ENCODE measurements around the gene ADAMTS2.

The ADAMTS2 gene

DNA sequence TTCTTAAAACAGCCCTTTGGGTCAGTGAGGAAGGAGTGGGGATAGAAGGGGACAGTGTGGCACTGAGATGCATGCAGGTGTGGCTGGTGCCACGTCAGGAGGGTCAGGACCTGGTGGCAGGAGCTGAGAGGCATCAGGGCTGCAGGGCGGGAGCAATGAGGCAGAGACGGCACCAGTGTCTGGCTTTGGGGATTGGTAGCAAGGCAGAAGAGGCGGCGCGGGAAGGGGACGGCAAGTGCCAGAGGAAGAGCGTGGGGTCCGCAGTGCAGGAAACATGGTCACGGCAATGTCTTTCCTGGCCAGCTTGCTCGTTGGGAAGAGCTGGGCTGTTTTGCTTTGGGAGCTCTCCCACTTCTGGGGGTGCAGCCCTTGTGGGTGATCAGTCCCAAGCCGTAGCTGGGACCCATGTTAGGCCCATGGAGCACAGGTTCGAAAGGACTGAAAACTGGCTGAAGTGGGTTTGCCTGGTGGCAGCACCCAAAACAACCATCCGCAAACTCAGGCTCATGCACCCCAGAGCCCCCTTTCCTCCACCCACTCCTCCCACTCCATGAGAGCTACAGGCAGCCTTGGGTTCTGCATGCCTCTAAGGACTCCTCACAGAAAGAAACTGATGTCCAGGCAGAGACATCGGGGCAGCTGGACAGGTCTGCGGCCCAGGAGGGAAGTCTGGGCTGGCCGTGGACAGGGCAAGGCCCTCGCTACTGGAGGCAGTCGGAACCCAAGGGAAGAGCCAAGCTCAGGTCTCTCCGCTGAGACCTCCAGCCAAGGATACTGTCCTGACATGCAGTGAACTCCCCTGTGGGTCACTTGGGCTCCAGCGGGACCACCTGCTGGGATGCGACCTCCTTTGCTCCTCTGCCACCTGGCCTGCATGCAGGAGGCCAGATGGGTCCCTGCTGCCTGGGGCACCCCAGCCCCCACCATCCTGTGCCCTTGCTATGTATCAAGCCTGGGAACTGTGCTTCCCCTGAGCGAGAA is 180.6 kb downstream of the ADAMTS2 start:
- DNase-seq (ENCODE audit: low read depth in 1 of 2, low spot score in 1 of 2): no peak

GRCh38 chr5:179163236-179164155 is 181.8 kb downstream of the ADAMTS2 start:
- no peak for DNase-seq (ENCODE audit: low read depth in 1 of 2, low spot score in 1 of 2)

DNA sequence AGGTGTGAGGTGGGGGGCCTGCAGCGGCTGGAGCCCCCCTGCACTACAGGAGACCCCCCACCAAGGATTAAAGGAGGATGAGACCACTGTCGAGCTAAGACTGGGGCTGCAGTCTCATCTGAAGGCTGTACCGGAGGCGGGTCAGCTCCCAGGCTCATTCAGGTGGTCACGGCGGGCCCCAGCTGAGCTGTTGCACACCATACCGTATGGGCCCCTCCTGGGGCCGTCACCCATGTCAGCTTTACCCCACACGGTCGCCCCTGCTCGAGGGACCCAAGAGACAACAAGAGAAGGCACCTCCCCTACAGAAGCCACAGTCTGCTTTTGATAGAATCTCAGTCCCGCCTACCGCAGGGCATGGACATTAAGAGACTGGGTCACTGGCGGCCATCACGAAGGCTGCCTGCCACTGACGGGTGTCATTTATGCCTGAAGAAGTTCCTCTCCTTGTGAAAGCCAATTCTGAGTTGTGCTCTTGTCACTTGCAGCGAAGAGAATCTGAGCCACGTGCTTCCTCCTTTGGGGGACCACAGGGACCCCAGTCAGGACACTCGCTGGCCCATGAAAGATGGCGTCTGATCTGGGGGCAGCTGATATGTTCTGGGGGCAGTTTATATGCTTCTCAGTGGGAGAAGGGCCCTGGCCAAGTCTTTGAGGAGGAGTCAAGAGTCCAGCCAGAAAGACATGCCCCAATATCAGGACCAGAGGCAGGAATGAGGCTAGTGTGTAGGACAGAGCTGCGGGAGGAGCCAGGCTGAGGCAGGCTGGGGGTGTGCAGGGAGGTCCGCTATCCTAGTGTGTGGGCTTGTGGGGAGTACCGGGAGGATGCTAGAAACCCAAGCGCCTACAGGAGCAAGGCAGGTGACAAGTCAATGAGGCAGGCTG is 182.7 kb downstream of the ADAMTS2 start:
- DNase-seq (ENCODE audit: low read depth in 1 of 2, low spot score in 1 of 2): no peak

DNA sequence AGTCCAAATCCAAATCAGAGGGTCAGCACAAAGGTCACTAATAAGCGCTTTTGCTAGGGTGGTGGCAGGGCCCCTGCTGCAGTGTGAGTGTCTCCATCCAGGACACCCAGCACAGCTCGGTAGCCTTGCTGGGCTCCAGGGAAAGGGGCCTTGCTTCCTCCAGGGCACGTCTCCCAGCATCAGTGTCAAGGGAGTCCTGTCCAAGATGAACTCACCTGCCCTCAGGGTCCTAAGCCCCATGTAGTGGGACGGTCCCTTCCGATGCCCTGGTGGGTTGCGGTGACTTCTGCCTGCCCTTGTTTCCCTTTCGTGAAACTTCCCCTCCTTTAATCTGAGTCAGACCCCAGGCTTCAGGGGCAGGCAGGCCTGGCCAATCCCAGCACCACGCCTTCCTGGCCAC is 183.4 kb downstream of the ADAMTS2 start:
- no peak for DNase-seq (ENCODE audit: low read depth in 1 of 2, low spot score in 1 of 2)

DNA sequence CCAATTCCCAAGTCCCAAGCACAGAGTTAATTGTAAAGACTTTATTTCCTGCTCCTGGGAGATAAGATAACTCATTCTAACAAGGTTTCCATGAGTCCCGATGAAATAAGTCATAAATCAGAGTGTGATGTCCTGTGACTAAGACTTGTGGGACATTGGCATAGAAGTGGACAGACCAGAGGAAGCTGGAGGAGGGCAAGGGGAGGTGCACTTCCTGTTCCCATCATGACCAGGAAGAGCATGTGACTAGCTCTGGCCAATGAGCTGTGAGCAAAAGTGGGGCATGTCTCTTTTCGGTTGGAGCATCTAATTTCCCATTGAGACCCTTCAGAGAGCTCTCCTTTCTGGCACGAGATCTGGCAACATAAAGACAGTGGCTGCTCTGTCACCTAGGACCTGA is 184.7 kb downstream of the ADAMTS2 start:
- DNase-seq (ENCODE audit: low read depth in 1 of 2, low spot score in 1 of 2): no peak

DNA sequence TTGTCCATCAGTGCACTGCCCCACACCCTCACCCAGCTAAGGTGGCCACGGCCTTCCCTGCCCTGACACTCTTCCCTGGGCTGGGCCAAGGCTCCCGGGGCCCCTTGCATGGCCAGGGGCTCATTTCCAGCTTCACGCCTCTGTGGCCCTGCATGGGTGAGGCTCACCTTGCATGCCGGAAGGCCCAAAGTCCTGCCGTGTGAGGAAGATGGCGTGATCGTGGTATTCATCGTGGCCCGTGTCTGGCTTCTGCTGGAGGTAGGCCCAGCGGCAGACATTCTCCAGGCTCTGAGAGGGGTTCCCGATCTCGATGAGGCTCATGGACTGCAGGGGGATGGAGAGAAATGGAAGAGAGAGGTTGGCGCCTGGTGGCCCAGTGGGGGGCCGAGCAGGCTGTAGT is 186.7 kb downstream of the ADAMTS2 start:
- no peak for DNase-seq (ENCODE audit: low read depth in 1 of 2, low spot score in 1 of 2)

GRCh38 chr5:179154991-179155955 is 190.0 kb downstream of the ADAMTS2 start:
- DNase-seq (ENCODE audit: low read depth in 1 of 2, low spot score in 1 of 2): no peak

DNA sequence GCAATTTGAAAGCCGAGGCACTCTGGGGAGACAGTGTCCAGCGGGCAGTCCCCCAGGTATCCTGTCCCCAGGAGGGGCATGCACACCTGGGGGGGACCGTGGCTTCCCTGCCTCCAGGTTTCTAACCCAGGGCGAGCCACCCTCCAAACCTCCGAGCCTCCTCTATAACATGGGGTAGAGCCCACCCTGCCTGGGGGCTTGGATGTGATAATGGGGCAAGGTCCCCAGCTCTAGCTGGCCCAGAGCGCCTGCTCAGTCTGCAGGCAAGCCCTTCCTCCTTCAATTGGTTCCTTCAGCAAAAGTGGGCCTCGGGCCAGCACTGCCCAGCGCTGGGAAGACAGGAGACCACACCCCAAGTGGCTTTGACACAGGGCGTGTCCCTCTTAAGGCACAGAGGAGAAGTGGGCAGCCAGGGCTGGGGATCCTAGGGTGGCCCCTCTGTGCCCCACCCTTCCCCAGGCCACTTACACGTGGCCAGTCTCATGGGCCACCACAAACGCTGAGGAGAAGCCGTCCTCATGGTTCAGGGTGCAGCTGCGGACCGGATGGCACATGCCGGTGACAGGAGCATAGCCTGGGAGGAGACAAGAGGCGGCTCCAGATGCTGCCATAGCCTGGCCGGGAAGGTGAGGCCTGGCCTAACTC is 190.8 kb downstream of the ADAMTS2 start:
- DNase-seq (ENCODE audit: low read depth in 1 of 2, low spot score in 1 of 2): no peak

GRCh38 chr5:179153921-179154345 is 191.3 kb downstream of the ADAMTS2 start:
- DNase-seq (ENCODE audit: low read depth in 1 of 2, low spot score in 1 of 2): no peak

GRCh38 chr5:179153341-179153901 is 191.8 kb downstream of the ADAMTS2 start:
- no peak for DNase-seq (ENCODE audit: low read depth in 1 of 2, low spot score in 1 of 2)

- DNase-seq (ENCODE audit: low read depth in 1 of 2, low spot score in 1 of 2): no peak
Measured at GRCh38 chr5:179152941-179153340, 192.3 kb downstream of the ADAMTS2 start.

- DNase-seq (ENCODE audit: low read depth in 1 of 2, low spot score in 1 of 2): no peak
Measured at GRCh38 chr5:179152144-179152895, 192.9 kb downstream of the ADAMTS2 start.

- no peak for DNase-seq (ENCODE audit: low read depth in 1 of 2, low spot score in 1 of 2)
Measured at GRCh38 chr5:179151286-179152118, 193.8 kb downstream of the ADAMTS2 start.

DNA sequence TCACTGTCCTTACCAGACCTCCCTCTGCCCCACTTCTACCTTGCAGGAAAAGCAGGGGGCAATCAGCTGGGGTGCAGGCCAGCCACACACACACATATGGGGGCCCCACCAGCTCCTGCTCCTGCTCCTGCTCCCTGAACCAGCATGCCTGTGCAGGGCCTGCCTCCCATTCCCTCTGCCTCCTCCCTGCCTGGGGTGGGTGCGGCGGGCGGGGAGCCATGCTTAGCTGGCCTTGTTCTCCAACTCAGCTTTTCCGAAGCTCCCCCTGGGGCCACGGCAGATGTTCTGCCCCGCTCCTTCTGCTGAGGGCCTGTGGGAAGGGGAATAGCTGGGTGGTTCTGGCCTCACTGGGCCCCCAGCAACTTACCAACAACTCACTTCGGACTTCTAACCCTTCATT is 195.2 kb downstream of the ADAMTS2 start:
- no peak for DNase-seq (ENCODE audit: low read depth in 1 of 2, low spot score in 1 of 2)

- no peak for DNase-seq (ENCODE audit: low read depth in 1 of 2, low spot score in 1 of 2)
Measured at GRCh38 chr5:179149278-179149677, 196.0 kb downstream of the ADAMTS2 start.

GRCh38 chr5:179148703-179149170 is 196.5 kb downstream of the ADAMTS2 start:
- no peak for DNase-seq (ENCODE audit: low read depth in 1 of 2, low spot score in 1 of 2)
